Tibial artery (tissue), 4 donors: ENCODE data around the gene NET1.
"Not testable (repeated sequence)": the region's sequence is repeated elsewhere in the genome, so short reads cannot be mapped to it uniquely, and the experiment has no call there.

Source experiments
- DNase-seq, 2 donors: peaks; one replicate each; pipeline ENCODE4 v3.0.0-alpha.2; 2019
- H3K27ac ChIP-seq, 2 donors: fragments of 200-600 bp; sonication (generic) in 1 of 2; 1 replicate in 1 of 2; 2 replicates in 1 of 2; pipeline ENCODE4 v1.5.1; 2018 to 2019; ENCODE audit warnings: mild to moderate bottlenecking in 1 of 2
- H3K27me3 ChIP-seq, 2 donors: fragments of 200-600 bp; sonication (generic) in 1 of 2; one replicate each; pipeline versions ENCODE4 v1.5.1 to v1.6.0; 2016 to 2019
- H3K36me3 ChIP-seq, 3 donors: fragments of 200-600 bp; sonication (generic) in 2 of 3; one replicate each; pipeline ENCODE4 v1.5.1; 2016 to 2019; ENCODE audit warnings: mild to moderate bottlenecking in 2 of 3
- H3K4me1 ChIP-seq, 4 donors: fragments of 200-600 bp; sonication (generic) in 2 of 4; 1 replicate in 3 of 4; 2 replicates in 1 of 4; pipeline ENCODE4 v1.5.1; 2016 to 2019
- H3K4me3 ChIP-seq, 2 donors: fragments of 200-600 bp; sonication (generic) in 1 of 2; 1 replicate in 1 of 2; 2 replicates in 1 of 2; pipeline ENCODE4 v1.5.1; 2018 to 2019; ENCODE audit warnings: mild to moderate bottlenecking in 2 of 2
- H3K9me3 ChIP-seq, 3 donors: fragments of 200-600 bp; sonication (generic) in 1 of 3; one replicate each; pipeline ENCODE4 v1.5.1; 2016 to 2019
- intact Hi-C: fragments of 100-400 bp; cut with DNase I; formaldehyde crosslinking; loops from one replicate; pipeline ENCODE4 v1.15.0; 2023; ENCODE audit warnings: low total_unique reads
- TF ChIP-seq, protein P1 (sequence below), 2 experiments: fragments of 200-600 bp in 1 of 2; fragments of 450-650 bp in 1 of 2; IDR thresholded peaks; one replicate each; pipeline ENCODE4 v1.5.1; 2017 to 2019; ENCODE audit warnings: antibody characterized with exemption in 2 of 2, mild to moderate bottlenecking in 1 of 2, moderate library complexity in 1 of 2

The NET1 gene

DNA sequence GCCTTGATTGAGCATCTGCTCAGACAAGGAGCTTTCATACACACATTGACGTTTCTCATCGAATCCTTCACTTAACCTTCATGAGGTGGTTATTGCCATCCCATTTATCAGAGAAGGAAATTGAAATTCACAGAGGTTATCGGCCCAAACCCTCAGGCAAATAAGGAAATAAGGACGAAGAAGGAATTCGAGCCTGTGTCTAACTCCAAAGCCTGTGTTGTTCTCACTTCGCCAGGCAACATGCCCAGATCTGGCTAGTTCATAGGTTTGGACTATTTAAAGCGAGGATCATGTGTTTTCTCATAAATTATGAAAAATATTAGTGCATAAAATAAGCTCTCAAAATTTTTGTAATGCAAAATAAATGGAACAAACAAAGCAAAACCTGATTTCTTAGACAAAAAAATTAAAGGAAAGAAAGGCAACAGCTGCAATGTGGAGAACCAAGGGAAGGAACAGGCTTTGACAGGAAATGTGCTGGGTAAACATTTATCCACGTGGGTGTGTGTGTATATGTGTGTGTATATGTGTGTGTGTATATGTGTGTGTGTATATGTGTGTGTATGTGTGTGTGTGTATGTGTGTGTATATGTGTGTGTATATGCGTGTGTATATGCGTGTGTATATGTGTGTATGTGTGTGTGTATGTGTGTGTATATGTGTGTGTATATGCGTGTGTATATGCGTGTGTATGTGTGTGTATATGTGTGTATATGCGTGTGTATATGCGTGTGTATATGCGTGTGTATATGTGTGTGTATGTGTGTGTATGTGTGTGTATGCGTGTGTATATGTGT lies 42.8 kb upstream of the NET1 start:
- intact Hi-C loops, result no loop called here
- H3K9me3 ChIP-seq, result no peaks in the 10 kb centered on the region
- H3K4me1 ChIP-seq, result peaks cover 0 to 7% (median 3%) of the 10 kb centered on the region in 4 donors
- TF ChIP-seq, protein P1, sequence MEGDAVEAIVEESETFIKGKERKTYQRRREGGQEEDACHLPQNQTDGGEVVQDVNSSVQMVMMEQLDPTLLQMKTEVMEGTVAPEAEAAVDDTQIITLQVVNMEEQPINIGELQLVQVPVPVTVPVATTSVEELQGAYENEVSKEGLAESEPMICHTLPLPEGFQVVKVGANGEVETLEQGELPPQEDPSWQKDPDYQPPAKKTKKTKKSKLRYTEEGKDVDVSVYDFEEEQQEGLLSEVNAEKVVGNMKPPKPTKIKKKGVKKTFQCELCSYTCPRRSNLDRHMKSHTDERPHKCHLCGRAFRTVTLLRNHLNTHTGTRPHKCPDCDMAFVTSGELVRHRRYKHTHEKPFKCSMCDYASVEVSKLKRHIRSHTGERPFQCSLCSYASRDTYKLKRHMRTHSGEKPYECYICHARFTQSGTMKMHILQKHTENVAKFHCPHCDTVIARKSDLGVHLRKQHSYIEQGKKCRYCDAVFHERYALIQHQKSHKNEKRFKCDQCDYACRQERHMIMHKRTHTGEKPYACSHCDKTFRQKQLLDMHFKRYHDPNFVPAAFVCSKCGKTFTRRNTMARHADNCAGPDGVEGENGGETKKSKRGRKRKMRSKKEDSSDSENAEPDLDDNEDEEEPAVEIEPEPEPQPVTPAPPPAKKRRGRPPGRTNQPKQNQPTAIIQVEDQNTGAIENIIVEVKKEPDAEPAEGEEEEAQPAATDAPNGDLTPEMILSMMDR (IDR thresholded peaks at IDR 0.05), result no peak
- H3K27ac ChIP-seq, result no peak overlapping the region
- DNase-seq, result no peak
- H3K4me3 ChIP-seq, result no peak overlapping the region
- no peaks in the 10 kb centered on the region for H3K27me3 ChIP-seq
- H3K36me3 ChIP-seq, result no peaks in the 10 kb centered on the region

DNA sequence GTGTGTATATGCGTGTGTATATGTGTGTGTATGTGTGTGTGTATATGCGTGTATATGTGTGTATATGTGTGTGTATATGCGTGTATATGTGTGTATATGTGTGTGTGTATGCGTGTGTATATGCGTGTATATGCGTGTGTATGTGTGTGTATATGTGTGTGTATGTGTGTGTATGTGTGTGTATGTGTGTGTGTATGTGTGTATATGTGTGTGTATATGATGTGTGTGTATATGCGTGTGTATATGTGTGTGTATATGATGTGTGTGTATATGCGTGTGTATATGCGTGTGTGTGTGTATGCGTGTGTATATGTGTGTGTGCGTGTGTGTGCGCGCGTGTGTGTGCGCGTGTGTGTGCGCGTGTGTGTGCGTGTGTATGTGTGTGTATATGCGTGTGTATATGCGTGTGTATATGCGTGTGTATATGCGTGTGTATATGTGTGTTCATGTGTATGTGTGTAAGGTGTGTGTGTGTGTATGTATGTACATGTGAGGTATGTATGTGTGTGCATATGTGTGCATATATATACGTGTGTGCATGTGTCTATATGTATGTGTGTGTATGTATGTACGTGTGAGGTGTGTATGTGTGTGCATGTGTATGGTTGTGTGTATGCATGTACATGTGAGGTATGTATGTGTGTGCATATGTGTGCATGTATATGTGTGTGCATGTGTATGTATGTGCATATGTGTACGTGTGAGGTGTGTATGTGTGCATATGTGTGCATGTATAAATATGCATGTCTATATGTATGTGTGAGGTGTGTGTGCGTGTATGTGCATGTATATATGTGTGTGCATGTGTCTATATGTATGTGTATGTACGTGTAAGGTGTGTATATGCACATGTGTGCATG lies 41.6 kb upstream of the NET1 start:
- H3K27ac ChIP-seq, result no peak overlapping the region
- H3K4me3 ChIP-seq, result no peak overlapping the region
- TF ChIP-seq, protein P1 (IDR thresholded peaks at IDR 0.05), result no peak
- peaks cover 0 to 7% (median 3%) of the 10 kb centered on the region in 4 donors for H3K4me1 ChIP-seq
- intact Hi-C loops, result no loop called here
- no peaks in the 10 kb centered on the region for H3K36me3 ChIP-seq
- H3K9me3 ChIP-seq, result no peaks in the 10 kb centered on the region
- H3K27me3 ChIP-seq, result no peaks in the 10 kb centered on the region
- no peak for DNase-seq

DNA sequence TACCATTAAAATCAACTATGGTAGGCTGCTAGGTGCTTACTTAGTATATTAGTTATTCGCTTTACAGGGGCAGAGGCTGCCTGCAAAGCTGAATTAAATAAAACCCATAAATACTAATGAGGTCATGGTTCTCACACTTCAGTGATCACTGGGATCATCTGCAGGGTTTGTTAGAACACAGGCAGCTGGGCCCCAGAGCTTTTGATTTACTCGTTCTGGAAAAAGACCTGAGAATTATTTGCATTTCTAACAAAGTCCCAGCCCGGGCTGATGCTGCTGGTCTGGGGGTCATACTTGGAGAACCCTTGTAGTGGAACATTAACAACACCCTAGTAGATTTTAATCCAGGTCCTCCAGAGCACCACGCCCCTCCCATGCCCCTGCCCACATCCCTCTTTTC lies 39.0 kb upstream of the NET1 start:
- H3K4me3 ChIP-seq, result no peak overlapping the region
- H3K27ac ChIP-seq, result no peak overlapping the region
- H3K27me3 ChIP-seq, result no peaks in the 10 kb centered on the region
- no peaks in the 10 kb centered on the region for H3K9me3 ChIP-seq
- TF ChIP-seq, protein P1 (IDR thresholded peaks at IDR 0.05), result no peak
- DNase-seq, result no peak
- H3K4me1 ChIP-seq, result peaks cover 0 to 7% (median 3%) of the 10 kb centered on the region in 4 donors
- H3K36me3 ChIP-seq, result no peaks in the 10 kb centered on the region
- intact Hi-C loops, result no loop called here

DNA sequence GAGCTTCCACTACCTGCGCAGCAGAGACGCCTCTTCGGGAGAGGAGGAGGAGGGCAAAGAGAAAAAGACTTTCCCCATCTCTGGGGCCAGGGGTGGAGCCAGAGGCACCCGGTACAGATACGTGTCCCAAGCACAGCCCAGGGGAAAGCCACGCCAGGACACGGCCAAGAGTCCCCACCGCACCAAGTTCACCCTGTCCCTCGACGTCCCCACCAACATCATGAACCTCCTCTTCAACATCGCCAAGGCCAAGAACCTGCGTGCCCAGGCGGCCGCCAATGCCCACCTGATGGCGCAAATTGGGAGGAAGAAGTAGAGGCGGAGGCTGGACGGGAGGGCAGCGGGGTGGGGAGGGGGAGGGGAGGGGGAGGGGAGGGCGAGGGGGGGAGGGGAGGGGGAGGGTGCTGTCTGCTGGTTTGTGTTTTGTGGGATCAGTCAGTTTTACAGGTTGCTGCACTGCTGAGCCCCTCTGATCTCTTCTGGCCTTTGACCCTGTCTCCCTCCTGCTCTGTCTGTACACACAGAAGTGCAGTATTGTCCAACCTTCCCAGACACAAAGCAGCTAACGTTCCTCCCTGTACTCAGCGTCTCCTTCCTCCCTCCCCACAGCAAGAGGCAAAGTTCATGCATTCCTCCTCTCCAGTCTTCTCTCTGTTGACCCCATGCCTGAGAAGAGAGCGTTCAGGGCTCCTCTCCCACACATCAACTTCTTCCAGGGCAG lies 38.3 kb upstream of the NET1 start:
- Histone ChIP-seq H3K4me3 (no peak overlapping the region), H3K4me1 (peaks cover 0 to 6% (median 3%) of the 10 kb centered on the region in 4 donors), H3K36me3 (no peaks in the 10 kb centered on the region), H3K9me3 (no peaks in the 10 kb centered on the region), H3K27ac (no peak overlapping the region), H3K27me3 (no peaks in the 10 kb centered on the region)
- intact Hi-C loops, result no loop called here
- TF ChIP-seq, protein P1 (IDR thresholded peaks at IDR 0.05), result no peak
- DNase-seq, result no peak

DNA sequence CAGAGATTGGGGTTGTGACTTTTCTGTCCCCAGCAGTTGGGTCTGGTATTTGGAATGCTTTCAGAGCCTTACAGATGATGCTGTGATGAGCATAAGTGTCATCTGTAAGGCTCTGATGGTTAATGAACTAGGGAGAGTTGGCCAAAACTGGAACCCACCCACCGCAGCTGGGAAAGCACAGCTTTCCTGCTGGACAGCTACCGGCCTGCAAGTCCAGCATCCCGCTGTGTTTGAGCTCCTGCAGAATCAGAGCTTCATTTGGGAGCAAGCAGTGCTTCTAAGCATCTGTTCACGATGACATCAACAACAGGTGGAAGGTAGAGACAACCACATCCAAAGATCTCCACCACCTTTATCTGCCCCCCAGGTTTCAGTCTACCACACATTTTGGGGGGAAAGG lies 35.9 kb upstream of the NET1 start:
- TF ChIP-seq, protein P1 (IDR thresholded peaks at IDR 0.05), result no peak
- Histone ChIP-seq H3K27ac (no peak overlapping the region), H3K27me3 (no peaks in the 10 kb centered on the region), H3K4me1 (no peaks in the 10 kb centered on the region), H3K9me3 (no peaks in the 10 kb centered on the region), H3K36me3 (no peaks in the 10 kb centered on the region), H3K4me3 (no peak overlapping the region)
- no peak for DNase-seq
- intact Hi-C loops, result no loop called here

DNA sequence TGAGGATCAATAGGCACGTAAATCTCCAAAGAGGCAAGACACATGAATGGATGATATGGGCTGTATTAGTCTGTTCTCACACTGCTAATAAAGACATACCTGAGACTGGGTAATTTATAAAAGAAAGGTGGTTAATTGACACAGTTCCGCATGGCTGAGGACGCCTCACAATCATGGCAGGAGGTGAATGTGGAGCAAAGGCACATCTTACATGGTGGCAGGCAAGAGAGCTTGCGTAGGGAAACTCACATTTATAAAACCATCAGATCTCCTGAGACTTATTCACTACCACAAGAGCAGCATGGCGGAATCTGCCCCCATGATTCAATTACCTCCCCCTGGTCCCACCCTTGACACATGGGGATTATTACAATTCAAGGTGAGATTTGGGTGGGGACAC lies 33.2 kb upstream of the NET1 start:
- H3K9me3 ChIP-seq, H3K27ac ChIP-seq, H3K36me3 ChIP-seq, H3K27me3 ChIP-seq, intact Hi-C loops, DNase-seq, H3K4me3 ChIP-seq, H3K4me1 ChIP-seq: not testable (repeated sequence)

DNA sequence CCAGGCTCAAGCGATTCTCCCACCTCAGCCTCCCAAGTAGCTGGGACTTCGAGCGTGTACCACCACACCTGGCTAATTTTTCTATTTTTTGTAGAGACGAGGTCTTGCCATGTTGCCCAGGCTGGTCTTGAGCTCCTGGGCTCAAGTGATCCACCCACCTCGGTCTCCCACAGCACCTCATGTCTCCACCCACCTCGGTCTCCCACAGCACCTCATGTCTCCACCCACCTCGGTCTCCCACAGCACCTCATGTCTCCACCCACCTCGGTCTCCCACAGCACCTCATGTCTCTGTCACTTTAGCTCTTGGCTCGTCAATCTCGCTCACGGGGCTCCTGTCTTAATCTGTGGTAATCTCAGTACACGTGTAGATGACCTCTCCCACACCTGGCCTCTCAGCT lies 32.0 kb upstream of the NET1 start:
- H3K27ac ChIP-seq, DNase-seq, H3K9me3 ChIP-seq, H3K36me3 ChIP-seq, H3K4me1 ChIP-seq, H3K27me3 ChIP-seq, intact Hi-C loops, H3K4me3 ChIP-seq: not testable (repeated sequence)
